ENCODE results near the gene CPNE1. TPM values are rescaled to one million over a fixed set of nuclear protein-coding genes. Genes with fewer than 3 reads are reported as not detected.

CPNE1 gene
- total RNA-seq, 1 donor from 2014 or later: 293 TPM

GRCh38 chr20:35654415-35654814, 10.3 kb downstream of the CPNE1 start:
- no peak for DNase-seq (ENCODE audit: low spot score, unreplicated experiment)
- TF ChIP-seq CTCF (IDR thresholded peaks at IDR 0.05; ENCODE audit: unreplicated experiment): no peak
- H3K4me3 Mint-ChIP-seq (ENCODE audit: low read depth): no peak overlapping the region
- peaks cover 6% of the 10 kb centered on the region for H3K36me3 Mint-ChIP-seq (ENCODE audit: insufficient read depth)
- H3K27me3 Mint-ChIP-seq: no peaks in the 10 kb centered on the region
- peaks cover 22% of the 10 kb centered on the region for H3K4me1 Mint-ChIP-seq (ENCODE audit: low read depth)
- no peak overlapping the region for H3K27ac Mint-ChIP-seq
- no peaks in the 10 kb centered on the region for H3K9me3 Mint-ChIP-seq (ENCODE audit: low read depth)

GRCh38 chr20:35653893-35654292, 10.8 kb downstream of the CPNE1 start:
- H3K27ac Mint-ChIP-seq: no peak overlapping the region
- H3K4me3 Mint-ChIP-seq (ENCODE audit: low read depth): no peak overlapping the region
- TF ChIP-seq CTCF (IDR thresholded peaks at IDR 0.05; ENCODE audit: unreplicated experiment): no peak
- no peak for DNase-seq (ENCODE audit: low spot score, unreplicated experiment)
- peaks cover 6% of the 10 kb centered on the region for H3K36me3 Mint-ChIP-seq (ENCODE audit: insufficient read depth)
- no peaks in the 10 kb centered on the region for H3K9me3 Mint-ChIP-seq (ENCODE audit: low read depth)
- H3K4me1 Mint-ChIP-seq (ENCODE audit: low read depth): peaks cover 18% of the 10 kb centered on the region
- no peaks in the 10 kb centered on the region for H3K27me3 Mint-ChIP-seq

GRCh38 chr20:35653430-35653734, 11.3 kb downstream of the CPNE1 start:
- Mint-ChIP-seq H3K27ac (no peak overlapping the region), H3K9me3 (ENCODE audit: low read depth) (no peaks in the 10 kb centered on the region), H3K4me3 (ENCODE audit: low read depth) (no peak overlapping the region), H3K36me3 (ENCODE audit: insufficient read depth) (peaks cover 5% of the 10 kb centered on the region), H3K27me3 (no peaks in the 10 kb centered on the region), H3K4me1 (ENCODE audit: low read depth) (peaks cover 15% of the 10 kb centered on the region)
- DNase-seq (ENCODE audit: low spot score, unreplicated experiment): no peak
- no peak for TF ChIP-seq CTCF (IDR thresholded peaks at IDR 0.05; ENCODE audit: unreplicated experiment)

GRCh38 chr20:35652641-35653429, 11.9 kb downstream of the CPNE1 start:
- no peak for DNase-seq (ENCODE audit: low spot score, unreplicated experiment)
- no peaks in the 10 kb centered on the region for H3K27me3 Mint-ChIP-seq
- peaks cover 14% of the 10 kb centered on the region for H3K4me1 Mint-ChIP-seq (ENCODE audit: low read depth)
- H3K9me3 Mint-ChIP-seq (ENCODE audit: low read depth): no peaks in the 10 kb centered on the region
- TF ChIP-seq CTCF (IDR thresholded peaks at IDR 0.05; ENCODE audit: unreplicated experiment): no peak
- peaks cover 5% of the 10 kb centered on the region for H3K36me3 Mint-ChIP-seq (ENCODE audit: insufficient read depth)
- no peak overlapping the region for H3K4me3 Mint-ChIP-seq (ENCODE audit: low read depth)
- H3K27ac Mint-ChIP-seq: no peak overlapping the region

- Mint-ChIP-seq H3K36me3 (ENCODE audit: insufficient read depth) (peaks cover 2% of the 10 kb centered on the region), H3K27me3 (no peaks in the 10 kb centered on the region), H3K4me3 (ENCODE audit: low read depth) (no peak overlapping the region), H3K27ac (no peak overlapping the region), H3K4me1 (ENCODE audit: low read depth) (peaks cover 9% of the 10 kb centered on the region), H3K9me3 (ENCODE audit: low read depth) (no peaks in the 10 kb centered on the region)
- DNase-seq (ENCODE audit: low spot score, unreplicated experiment): no peak
- TF ChIP-seq CTCF (IDR thresholded peaks at IDR 0.05; ENCODE audit: unreplicated experiment): no peak
These were observed 12.7 kb downstream of the CPNE1 start for GRCh38 chr20:35651958-35652357.
